GM18505 (cell line): ENCODE results near the gene PSEN1.
A peak's percentile ranks its signal among the peaks of the same experiment; 100 is the strongest.

Experiments used
- ATAC-seq: cut with Tn5 transposase; IDR thresholded peaks from one replicate; pipeline ENCODE4 v1.9.1; 2021; ENCODE audit not compliant: unreplicated experiment
- POLR2A ChIP-seq: IDR thresholded peaks from 4 replicates; pipeline ENCODE4 v1.6.1; 2011; ENCODE audit warnings: borderline replicate concordance; ENCODE audit not compliant: insufficient read depth, insufficient read length; ENCODE audit errors: extremely low read depth

The PSEN1 gene

DNA sequence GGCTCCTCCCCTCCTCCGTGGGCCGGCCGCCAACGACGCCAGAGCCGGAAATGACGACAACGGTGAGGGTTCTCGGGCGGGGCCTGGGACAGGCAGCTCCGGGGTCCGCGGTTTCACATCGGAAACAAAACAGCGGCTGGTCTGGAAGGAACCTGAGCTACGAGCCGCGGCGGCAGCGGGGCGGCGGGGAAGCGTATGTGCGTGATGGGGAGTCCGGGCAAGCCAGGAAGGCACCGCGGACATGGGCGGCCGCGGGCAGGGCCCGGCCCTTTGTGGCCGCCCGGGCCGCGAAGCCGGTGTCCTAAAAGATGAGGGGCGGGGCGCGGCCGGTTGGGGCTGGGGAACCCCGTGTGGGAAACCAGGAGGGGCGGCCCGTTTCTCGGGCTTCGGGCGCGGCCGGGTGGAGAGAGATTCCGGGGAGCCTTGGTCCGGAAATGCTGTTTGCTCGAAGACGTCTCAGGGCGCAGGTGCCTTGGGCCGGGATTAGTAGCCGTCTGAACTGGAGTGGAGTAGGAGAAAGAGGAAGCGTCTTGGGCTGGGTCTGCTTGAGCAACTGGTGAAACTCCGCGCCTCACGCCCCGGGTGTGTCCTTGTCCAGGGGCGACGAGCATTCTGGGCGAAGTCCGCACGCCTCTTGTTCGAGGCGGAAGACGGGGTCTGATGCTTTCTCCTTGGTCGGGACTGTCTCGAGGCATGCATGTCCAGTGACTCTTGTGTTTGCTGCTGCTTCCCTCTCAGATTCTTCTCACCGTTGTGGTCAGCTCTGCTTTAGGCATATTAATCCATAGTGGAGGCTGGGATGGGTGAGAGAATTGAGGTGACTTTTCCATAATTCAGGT is at the start of gene PSEN1:
TSS of gene PSEN1 (plus strand) at position 121 of the 839 bp plus-strand sequence. CDS start 11,513 bp downstream, outside the sequence.
- peak; percentile 91 for TF ChIP-seq POLR2A
- ATAC-seq = peak; percentile 88

DNA sequence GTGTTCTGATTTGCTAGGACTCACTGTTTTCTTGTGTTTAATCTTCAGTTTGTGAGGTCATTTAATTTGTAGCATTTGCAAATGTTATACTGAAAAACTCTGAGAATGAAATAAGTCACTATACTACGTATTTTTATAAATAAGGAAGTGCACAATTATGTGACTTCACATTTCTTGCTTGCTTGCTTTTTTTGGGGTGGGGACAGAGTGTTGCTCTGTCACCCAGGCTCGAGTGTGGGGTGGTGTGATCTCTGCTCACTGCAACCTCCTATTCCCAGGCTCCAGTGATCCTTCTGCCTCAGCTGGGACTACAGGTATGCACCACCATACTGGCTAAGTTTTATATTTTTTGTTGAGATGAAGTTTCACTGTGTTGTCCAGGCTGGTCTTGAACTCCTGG is 45.3 kb upstream of the PSEN1 start:
- TF ChIP-seq POLR2A = no peak
- ATAC-seq = no peak

DNA sequence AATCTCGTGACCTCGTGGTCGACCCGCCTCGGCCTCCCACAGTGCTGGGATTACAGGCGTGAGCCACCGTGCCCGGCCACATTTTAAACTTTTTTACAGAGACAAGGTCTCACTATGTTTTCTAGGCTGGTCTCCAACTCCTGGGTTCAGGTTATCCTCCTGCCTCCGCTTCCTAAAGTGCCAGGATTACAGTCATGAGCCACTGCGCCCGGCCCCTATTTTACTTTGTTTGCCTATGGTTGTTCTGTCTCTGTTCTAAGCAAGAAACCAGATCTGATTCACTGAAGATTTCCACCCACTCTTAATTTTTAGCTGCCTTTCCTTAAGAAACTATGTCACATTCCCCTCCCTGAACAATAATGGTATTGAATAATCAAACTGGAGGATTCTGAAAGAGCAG is 38.9 kb upstream of the PSEN1 start:
- ATAC-seq = no peak

DNA sequence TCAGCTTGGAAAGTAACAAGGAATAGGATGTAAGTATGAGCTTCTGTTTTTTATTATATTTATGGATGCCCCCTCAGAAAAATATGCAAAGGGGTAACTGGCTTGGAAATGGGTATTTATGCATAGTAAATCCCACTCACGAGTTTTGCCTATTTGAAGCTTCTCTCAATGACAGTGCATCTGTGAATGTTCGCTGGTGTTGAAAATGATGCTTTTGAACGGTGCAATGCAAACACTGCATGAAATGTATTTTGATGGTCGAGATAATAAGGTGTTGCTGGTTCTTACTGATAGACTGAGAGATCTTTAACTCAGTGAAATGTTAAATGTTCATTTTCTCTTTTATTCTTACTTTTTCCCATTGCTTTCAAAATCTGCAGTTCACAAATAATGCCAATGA is 36.0 kb upstream of the PSEN1 start:
- TF ChIP-seq POLR2A = no peak
- ATAC-seq = no peak

More for the DNA sequence above, 38.9 kb upstream of the PSEN1 start:
- no peak for TF ChIP-seq POLR2A

DNA sequence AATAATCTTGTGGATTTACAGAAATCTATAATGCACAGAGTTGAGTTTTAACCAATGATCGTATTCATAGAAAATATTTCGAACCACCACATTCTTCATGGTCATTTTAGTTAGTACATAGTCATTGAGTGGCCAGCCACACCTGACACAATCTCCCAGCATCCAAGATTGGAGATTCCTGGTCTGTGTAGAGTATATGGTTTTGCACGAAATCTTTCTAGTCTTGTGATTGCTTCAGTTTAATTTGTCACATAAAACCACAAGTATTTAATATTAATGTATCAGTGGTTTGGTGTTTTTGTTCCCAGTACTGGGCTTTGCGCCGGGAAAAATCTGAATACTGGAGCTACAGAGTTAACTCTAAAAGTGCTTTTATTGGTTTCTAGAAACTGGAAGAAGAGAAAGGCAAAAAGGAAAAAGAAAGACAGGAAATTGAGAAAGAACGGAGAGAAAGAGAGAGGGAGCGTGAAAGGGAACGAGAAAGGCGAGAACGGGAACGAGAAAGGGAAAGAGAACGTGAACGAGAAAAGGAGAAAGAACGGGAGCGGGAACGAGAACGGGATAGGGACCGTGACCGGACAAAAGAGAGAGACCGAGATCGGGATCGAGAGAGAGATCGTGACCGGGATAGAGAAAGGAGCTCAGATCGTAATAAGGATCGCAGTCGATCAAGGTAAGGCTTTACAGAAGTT is 33.4 kb upstream of the PSEN1 start:
- ATAC-seq = no peak
- TF ChIP-seq POLR2A = no peak

DNA sequence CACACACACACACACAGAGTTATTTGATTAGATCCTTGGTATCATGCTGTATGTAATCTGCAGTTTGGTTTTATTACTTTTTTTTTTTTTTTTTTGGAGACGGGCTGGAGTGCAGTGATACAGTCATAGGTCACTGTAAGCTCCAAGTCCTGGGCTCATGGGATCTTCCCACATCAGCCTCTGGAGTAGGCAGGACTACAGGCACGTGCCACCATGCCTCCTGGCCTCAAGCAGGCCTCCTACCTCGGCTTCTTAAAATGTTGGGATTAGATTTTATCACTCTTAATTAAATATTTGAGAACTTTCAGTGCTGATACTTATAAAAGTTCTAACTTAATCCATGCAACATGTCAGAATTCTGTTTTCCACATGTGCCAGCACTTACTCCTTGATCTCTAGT is 31.3 kb upstream of the PSEN1 start:
- no peak for TF ChIP-seq POLR2A
- ATAC-seq = no peak

DNA sequence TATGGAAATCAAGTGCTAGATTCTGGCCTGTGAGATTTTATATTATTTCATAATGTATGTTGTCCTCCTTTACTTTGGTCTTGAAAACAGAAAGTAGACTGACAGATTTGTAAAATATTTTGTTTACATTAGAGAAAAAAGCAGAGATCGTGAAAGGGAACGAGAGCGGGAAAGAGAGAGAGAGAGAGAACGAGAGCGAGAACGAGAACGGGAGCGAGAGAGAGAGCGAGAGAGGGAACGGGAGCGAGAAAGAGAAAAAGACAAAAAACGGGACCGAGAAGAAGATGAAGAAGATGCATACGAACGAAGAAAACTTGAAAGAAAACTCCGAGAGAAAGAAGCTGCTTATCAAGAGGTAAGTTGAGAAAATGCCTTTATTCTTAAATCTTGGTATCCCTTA is 30.6 kb upstream of the PSEN1 start:
- no peak for ATAC-seq
- TF ChIP-seq POLR2A = no peak

DNA sequence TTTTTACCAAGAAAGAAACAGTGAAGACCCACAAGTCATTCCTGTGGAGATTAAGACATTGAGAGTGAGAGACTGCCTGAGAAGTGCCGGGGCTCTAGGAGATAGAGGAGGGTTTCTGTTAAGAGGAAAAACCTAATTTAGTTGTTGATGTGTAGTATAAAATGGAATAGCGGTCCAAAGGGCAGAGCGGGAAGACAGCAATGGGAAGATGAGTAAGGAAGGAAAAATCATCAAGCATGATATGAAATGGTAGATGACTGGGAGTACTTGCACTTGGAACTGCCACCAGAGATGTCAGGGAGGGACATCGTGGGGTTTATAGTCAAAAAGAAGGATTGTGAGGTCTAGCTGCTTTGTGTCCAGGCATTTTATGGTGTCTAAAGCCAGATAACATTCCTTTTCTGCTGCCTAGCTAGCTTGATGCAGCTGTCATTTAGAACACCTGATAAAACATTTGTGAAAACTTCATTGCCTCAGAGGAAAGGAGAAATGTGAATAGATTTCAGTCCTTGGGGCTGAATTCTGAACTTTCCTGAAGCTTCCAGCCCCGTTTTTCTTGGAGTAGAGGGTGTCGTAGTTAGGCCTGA is 20.1 kb upstream of the PSEN1 start:
- ATAC-seq = no peak
- TF ChIP-seq POLR2A = no peak

DNA sequence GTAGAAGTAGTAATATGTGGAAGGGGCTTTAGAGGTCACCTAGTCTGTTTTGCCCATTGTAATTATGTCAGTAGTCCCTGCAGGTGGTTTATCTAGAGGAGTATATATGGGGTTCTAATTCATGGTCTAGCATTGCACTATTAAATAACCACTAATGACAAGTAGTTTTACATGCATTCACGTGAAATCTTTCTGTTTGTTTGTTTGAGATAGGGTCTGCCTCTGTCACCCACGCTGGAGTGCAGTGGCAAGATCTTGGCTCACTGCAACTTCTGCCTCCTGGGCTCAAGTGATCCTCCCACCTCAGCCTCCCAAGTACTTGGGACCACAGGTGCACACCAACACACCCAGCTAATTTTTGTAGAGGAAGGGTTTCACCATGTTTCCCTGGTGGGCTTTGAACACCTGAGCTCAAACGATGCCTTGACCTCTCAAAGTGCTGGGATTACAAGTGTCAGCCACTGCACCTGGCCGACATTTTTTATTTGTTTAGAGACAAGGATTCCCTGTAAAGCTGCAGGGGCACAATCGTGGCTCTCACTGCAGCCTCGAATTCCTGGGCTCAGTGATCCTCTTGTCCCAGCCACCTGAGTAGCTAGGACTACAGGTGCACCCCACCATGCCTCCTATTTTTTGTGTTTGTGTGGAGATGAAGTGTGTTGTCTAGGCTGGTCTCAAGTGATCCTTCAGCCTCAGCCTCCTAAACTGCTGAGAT is 12.0 kb upstream of the PSEN1 start:
- no peak for TF ChIP-seq POLR2A
- ATAC-seq = no peak

DNA sequence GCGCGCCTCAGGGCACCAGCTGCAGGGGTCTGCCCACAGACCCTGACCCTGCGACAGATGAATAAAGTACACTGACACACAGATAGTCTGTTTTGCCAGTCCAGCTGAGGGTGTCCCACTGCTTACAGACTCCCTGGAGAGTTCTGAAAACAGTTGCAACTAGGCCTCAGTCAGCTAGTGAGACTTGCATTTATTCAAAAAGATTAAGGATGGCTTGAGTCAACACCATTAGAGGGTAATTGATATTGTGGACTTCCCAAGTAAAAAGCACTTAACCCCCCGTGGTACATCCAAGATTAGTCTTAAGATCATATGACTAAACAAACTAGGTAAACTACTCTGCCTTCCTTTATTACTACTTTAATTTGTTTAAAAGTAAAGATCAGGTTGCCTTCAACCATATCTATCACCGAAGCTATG is 11.1 kb upstream of the PSEN1 start:
- no peak for TF ChIP-seq POLR2A
- no peak for ATAC-seq

DNA sequence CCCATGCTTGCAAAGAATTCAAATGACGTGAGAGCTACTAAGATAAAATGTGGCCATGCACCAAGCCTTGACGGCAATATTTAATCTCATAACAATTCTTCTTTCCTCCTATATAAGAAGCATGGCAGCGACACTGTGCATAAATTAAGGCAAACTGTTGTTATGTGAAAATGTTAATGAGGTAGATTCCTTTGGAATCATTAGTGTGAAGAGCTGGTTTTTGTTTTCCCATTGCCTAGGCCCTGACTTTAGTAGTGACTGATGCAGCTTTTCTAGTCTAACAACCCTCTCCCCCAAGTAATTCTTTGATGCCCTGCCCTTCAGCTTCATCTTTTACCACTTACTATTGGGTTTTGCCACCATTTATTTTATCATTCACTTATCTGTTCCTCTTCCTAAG is 10.6 kb upstream of the PSEN1 start:
- no peak for TF ChIP-seq POLR2A
- no peak for ATAC-seq

DNA sequence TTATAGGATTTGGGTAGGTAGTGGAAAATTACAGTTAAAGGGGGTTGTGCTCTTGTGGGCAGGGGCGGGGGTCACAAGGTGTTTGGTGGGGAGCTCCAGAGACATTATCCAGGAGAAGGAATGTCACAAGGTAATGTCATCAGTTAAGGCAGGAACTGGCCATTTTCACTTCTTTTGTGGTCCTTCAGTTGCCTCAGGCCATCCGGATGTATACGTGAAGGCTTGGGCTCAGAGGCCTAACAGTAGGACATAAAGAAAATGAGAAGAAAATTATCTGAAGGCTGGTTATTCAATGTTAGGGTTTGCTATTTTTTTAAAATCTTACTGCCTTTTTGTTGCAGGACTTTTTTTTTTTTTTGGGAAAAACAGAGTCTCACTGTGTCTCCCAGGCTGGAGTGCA is 2.5 kb upstream of the PSEN1 start:
- no peak for ATAC-seq
- TF ChIP-seq POLR2A = no peak

DNA sequence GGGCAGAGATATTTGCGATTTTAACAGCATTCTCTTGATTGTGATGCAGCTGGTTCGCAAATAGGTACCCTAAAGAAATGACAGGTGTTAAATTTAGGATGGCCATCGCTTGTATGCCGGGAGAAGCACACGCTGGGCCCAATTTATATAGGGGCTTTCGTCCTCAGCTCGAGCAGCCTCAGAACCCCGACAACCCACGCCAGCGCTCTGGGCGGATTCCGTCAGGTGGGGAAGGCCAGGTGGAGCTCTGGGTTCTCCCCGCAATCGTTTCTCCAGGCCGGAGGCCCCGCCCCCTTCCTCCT is 271 bp upstream of the PSEN1 start:
- TF ChIP-seq POLR2A = no peak
- no peak for ATAC-seq
